Right cardiac atrium (tissue), 5 donors: ENCODE results near the gene LDB2. TPM values are rescaled to one million over a fixed set of nuclear protein-coding genes. Genes with fewer than 3 reads are reported as not detected.

Experiments
- ATAC-seq, 2 donors: fragments of 200-7000 bp; cut with Tn5 transposase; one replicate each; pipeline versions ENCODE4 v1.8.0 to v1.9.1; 2020; ENCODE audit warnings: moderate library complexity in 2 of 2, mild to moderate bottlenecking in 1 of 2
- DNase-seq, 3 donors: peaks; one replicate each; pipeline ENCODE4 v3.0.0-alpha.2; 2020
- H3K27ac ChIP-seq: one replicate; pipeline ENCODE4 v1.5.1; 2013; ENCODE audit warnings: mild to moderate bottlenecking, low read length, control low read depth, moderate library complexity
- H3K27me3 ChIP-seq: one replicate; pipeline ENCODE4 v1.6.1; 2013; ENCODE audit not compliant: control insufficient read depth, insufficient read depth
- H3K4me1 ChIP-seq: one replicate; pipeline ENCODE4 v1.6.1; 2013; ENCODE audit warnings: low read length; ENCODE audit not compliant: control insufficient read depth, insufficient read depth
- H3K4me3 ChIP-seq: one replicate; pipeline ENCODE4 v1.5.1; 2013; ENCODE audit warnings: low read length, control low read depth
- H3K9me3 ChIP-seq: one replicate; pipeline ENCODE4 v1.6.1; 2013; ENCODE audit warnings: low read length; ENCODE audit not compliant: control insufficient read depth
- WGBS: extraction: QIAGEN DNeasy Blood & Tissue Kit; methylation state at CpG from one replicate; pipeline ENCODE4 v1.1.7; 2013; 5-methylcytosine and 5-hydroxymethylcytosine counted together
- intact Hi-C, 4 donors: fragments of 100-400 bp; cut with DNase I; formaldehyde crosslinking; loops; one replicate each; pipeline versions ENCODE4 v1.11.0 to v1.14.0; 2022 to 2023
- polyA plus RNA-seq: library from polyadenylated mRNA; stranded (reverse); fragments of 200-250 nt; gene quantifications from one replicate; pipeline ENCODE4 v1.2.3, GENCODE V29; 2013
- total RNA-seq, 4 donors: library from RNA; stranded (reverse); fragmentation: NEBNext Ultra II Directional; extraction: Animal tissue kit (Norgen Biotek cat#: 25700); gene quantifications; one replicate each; pipeline ENCODE4 v1.2.1, GENCODE V29; 2021
- donor health status: healthy with polysubstance abuse.
- donor health status: DM: no; HTN: yes; CAD: no.
- donor health status: DM: no; HTN: no; CAD: no.
- donor health status: DM: no; HTN: yes; CAD: no; lungs with severe emphysema.
- donor health status: DM: yes; HTN: yes; CAD: no.

Gene LDB2
- total and polyA plus RNA-seq, 5 donors: 41.0 to 70.6 (median 46.8) TPM

DNA sequence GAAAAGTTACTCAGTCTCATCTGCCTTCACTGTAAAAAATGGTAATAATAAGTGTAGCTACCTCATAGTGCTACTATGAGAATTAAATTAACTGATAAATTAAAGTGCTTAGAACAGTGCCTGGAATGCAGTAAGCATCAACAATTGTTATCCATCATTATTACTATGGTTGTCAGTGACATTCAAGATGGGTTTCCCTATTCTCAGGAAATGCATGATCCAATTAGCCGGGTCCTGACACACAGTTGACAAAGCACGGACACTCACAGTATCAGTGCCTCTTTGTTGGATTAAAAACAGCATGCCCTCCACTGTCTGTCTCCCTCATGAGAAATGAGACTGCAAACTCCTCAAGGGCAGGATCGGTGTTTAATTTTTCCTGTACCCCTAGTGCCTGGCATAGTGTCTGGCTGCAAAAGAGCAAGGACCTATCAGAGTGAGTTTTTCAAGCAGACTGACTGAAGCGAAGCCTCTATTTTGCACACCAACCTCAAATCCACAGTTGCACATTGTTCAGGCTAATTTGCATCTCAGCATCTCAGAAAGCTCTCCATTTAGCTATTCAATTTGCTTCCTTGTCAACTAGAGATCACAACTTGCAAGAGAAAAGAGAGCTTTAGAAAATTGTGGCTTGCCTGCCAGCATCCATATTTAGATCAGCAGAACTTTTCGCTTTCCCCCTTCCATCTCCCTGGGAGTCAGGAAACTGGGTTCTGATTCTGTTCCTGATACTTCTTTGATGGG is 122.9 kb downstream of the LDB2 start:
- H3K27ac ChIP-seq: no peak overlapping the region
- H3K27me3 ChIP-seq: no peaks in the 10 kb centered on the region
- DNase-seq (no peak), ATAC-seq (no peak)
- intact Hi-C loops: no loop called here
- H3K9me3 ChIP-seq: no peaks in the 10 kb centered on the region
- H3K4me1 ChIP-seq: peaks cover 2% of the 10 kb centered on the region
- no peak overlapping the region for H3K4me3 ChIP-seq
- 81% methylated on average over 5 of the region's 5 CpGs for WGBS

DNA sequence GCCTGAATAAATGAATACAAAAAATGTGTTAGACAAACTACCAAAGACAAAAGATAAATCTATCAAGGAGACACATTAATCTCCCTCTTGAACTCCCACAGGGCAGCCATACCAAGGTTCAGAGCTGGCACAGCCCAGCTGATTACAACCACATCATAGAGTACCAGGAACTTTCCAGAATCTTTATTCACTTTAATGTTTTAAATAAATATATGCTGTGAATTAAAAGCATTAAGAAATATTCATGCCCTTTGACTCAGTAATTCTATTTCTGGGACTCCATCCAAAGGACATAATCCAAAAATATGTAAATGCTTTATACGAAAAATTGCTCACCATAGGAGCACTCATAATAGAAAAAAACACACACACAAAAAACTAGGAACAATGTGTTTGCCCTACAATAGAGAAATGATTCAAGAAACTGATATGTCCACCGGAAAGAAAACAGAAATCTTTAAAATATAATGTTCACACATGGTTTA is 126.0 kb downstream of the LDB2 start:
- Histone ChIP-seq H3K4me1 (peaks cover 3% of the 10 kb centered on the region), H3K27ac (no peak overlapping the region), H3K4me3 (no peak overlapping the region), H3K27me3 (no peaks in the 10 kb centered on the region), H3K9me3 (no peaks in the 10 kb centered on the region)
- ATAC-seq: no peak
- intact Hi-C loops: no loop called here
- no peak for DNase-seq
- 46% methylated on average over 2 of the region's 2 CpGs for WGBS

DNA sequence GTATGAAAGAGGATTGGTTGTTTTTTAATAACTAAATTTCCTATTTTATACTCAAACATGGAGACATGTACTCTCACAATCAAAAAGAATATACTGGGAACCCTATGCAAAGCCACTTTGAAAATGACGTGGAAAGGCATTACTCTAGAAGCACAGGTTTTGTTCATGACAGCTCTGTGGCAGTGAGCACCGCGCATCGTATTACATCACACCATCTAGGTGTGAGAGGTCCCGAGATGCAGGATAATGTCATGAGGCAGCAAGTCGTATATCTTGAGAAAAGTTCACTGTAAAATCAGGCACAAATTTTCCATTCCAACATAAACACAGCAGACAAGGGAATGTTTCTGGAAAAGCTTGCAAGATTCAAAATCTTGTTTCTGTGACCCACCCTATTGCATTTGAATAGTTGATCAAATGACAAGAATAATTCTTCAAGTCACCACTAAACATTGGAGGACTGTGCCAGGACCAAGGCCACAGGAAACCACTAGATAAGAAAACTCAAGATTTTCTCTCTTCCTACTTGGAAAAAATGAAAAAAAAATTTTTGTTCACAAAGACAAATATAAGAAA is 127.6 kb downstream of the LDB2 start:
- Histone ChIP-seq H3K9me3 (no peaks in the 10 kb centered on the region), H3K4me3 (no peak overlapping the region), H3K27me3 (no peaks in the 10 kb centered on the region), H3K27ac (no peak overlapping the region), H3K4me1 (peaks cover 3% of the 10 kb centered on the region)
- intact Hi-C loops: no loop called here
- DNase-seq (no peak), ATAC-seq (peak; percentile 31 to 55)
- 60% methylated on average over 6 of the region's 6 CpGs for WGBS

DNA sequence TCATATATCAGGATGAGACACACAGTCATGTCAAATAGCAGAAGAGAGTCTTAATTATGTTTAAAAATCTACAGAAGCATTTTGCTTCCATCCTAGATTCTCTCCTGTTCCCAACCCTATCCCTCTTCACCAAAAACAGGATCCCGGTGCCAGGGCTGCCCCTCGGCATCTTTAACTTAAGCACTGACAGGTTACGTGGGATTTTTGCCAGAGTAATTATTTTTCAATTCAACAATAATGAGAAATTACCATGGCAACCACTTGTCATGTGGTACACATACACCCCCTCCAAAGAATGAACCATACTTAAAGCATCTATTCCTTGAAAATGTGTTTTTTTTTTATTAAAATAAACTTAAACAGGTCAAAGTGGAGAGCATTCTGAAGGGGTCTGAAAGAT is 130.6 kb downstream of the LDB2 start:
- no peak for DNase-seq
- no peak for ATAC-seq
- WGBS: 91% methylated on average over 3 of the region's 3 CpGs
- Histone ChIP-seq H3K9me3 (no peaks in the 10 kb centered on the region), H3K4me3 (no peak overlapping the region), H3K27me3 (no peaks in the 10 kb centered on the region), H3K4me1 (peaks cover 3% of the 10 kb centered on the region), H3K27ac (no peak overlapping the region)
- intact Hi-C loops: loop anchor here in 1 of 4 donors (10.0 kb wide), 1 partner anchor 243 kb away; no protein-coding TSS in a partner anchor

DNA sequence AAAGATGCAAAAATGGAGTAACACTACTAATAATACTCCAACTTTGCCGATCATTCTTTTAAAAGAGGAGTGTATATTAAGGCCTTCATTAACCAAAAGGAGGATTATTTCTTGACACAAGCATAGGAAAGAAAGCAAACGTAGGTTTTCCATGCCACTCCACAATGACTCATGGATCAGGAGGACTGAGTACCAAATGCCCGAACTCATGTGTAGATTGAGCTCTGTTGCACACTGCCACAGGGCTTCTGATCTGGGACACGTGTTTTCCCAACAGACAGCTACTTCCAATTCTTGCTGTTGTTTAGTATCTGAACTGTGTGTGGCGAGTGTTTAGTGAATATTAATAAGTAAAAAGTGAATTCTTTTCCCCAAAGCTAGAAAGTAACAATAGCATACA is 131.2 kb downstream of the LDB2 start:
- WGBS: 89% methylated on average over 5 of the region's 5 CpGs
- Histone ChIP-seq H3K4me1 (peaks cover 3% of the 10 kb centered on the region), H3K27ac (no peak overlapping the region), H3K4me3 (no peak overlapping the region), H3K27me3 (no peaks in the 10 kb centered on the region), H3K9me3 (no peaks in the 10 kb centered on the region)
- intact Hi-C loops: loop anchor here in 1 of 4 donors (10.0 kb wide), 1 partner anchor 242 kb away; no protein-coding TSS in a partner anchor
- ATAC-seq (no peak), DNase-seq (no peak)

DNA sequence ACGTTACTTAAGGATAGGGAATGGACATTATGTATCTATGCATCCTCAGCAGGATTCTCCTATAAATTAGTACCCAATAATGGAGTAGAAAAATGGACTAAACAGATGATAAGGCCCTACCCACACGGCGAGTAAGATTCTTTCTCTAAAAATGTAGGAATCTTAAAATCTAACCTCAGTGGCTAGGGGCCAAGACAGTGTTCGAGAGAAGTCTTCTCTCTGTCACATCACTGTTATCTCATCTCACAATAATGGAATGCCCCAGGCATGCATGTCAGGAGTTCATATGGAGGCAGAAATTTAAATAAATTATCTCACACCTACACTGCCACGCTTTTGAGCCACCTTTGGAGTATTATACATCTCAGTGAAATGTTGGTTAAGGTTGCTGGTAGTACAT is 132.9 kb downstream of the LDB2 start:
- intact Hi-C loops: loop anchor here in 1 of 4 donors (10.0 kb wide), 1 partner anchor 241 kb away; no protein-coding TSS in a partner anchor

DNA sequence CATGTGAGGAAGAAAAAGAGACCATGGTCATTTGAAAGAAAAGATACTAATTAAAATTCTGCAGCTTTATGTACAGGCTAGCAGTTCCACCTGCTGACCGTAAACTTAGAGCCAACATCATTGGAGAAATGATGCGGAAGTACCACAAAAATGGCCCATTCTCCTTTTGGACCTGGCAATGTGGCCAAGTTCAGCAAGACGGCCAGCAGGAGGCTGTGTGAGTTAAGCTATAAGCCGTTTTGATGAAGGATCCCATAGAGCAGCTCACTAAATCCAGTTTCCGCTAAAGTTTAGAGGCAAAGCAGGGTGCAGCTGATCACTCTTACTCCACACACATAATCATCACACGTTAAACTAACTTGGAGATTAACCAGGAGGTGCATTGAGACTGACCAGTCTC is 133.8 kb downstream of the LDB2 start:
- H3K27ac ChIP-seq: no peak overlapping the region
- no peaks in the 10 kb centered on the region for H3K27me3 ChIP-seq
- peaks cover 1% of the 10 kb centered on the region for H3K4me1 ChIP-seq
- no peak for DNase-seq
- ATAC-seq: peak in 1 of 2 donors; percentile 16
- intact Hi-C loops: loop anchor here in 1 of 4 donors (10.0 kb wide), 1 partner anchor 240 kb away; no protein-coding TSS in a partner anchor
- H3K9me3 ChIP-seq: no peaks in the 10 kb centered on the region
- H3K4me3 ChIP-seq: no peak overlapping the region
- 79% methylated on average over 6 of the region's 6 CpGs for WGBS

More for the DNA sequence above, 132.9 kb downstream of the LDB2 start:
- Histone ChIP-seq H3K27me3 (no peaks in the 10 kb centered on the region), H3K4me1 (peaks cover 1% of the 10 kb centered on the region), H3K9me3 (no peaks in the 10 kb centered on the region), H3K4me3 (no peak overlapping the region), H3K27ac (no peak overlapping the region)
- ATAC-seq: no peak
- no peak for DNase-seq
- WGBS: 87% methylated on average over 5 of the region's 5 CpGs

DNA sequence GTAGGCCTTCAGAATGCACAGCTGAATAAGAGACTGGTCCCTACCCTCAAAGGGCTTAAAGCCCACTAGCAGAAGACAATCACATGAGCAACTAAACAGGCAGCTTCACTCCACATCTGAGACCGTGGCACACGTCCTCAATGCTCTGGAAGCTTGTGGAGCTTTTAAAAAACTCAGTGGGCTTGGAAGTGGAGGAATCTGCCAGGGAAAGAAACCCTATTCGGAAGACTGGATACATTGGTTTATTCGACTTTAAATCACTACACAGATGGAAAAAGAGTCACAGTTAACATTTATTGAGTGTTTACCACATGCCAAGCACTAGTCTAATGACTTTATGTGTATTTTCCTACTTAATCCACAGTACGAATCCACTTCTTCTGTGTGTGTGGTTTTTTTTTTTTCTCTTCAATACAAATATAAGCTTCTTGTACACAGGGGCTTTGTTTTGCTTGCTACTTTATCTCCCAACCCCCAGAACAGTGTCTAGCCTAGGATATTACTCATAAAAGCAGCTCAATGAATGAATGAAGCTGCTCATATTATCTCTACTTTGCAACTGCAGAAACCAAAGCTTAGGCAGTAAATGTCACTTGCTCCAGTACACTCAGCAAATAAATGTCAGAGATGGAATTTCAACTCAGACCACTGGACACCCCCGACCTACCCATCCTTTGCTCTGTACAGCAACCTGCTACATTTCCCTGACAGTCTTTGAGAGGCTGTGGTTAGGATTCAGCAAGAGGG is 137.7 kb downstream of the LDB2 start:
- ATAC-seq: peak in 1 of 2 donors; percentile 23
- intact Hi-C loops: loop anchor here in 1 of 4 donors (10.0 kb wide), 1 partner anchor 236 kb away; no protein-coding TSS in a partner anchor
- H3K9me3 ChIP-seq: no peaks in the 10 kb centered on the region

DNA sequence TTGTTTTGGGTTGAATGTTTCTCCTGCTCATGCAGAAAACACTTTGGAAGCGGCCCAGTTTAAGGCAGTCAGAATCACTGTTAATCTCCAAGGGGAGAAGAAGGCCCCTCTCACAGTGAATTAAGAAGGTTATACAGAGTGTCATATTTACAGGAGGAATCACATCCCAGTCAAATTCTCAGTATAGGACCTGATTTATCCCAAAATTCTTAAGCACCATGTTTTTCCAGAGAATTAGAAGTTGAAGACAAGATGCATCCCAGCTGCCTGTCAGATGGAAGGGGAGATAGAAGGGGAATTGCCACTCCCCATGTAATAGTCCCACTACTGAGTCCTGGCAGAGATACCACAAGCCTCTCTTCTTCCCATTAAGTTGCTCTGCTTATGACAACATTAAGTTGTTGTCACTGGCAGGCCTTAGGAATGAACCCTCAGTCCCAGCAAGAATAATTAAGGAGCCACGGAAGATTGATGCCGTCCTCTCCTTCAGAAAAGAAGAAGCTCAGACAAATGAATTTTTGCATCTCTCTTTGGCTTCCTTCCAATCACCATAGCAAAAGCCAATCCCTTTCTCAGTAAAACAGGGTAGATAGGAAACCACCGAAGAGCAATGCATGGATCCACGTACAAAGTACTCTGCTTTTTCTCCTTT is 138.4 kb downstream of the LDB2 start:
- ATAC-seq: peak; percentile 48 to 58
- H3K4me1 ChIP-seq: no peaks in the 10 kb centered on the region
- no peaks in the 10 kb centered on the region for H3K9me3 ChIP-seq
- intact Hi-C loops: loop anchor here in 1 of 4 donors (10.0 kb wide), 1 partner anchor 235 kb away; no protein-coding TSS in a partner anchor
- DNase-seq: no peak
- no peak overlapping the region for H3K4me3 ChIP-seq
- WGBS: 54% methylated on average over 5 of the region's 5 CpGs
- H3K27ac ChIP-seq: no peak overlapping the region
- no peaks in the 10 kb centered on the region for H3K27me3 ChIP-seq

More for the DNA sequence above, 137.7 kb downstream of the LDB2 start:
- no peaks in the 10 kb centered on the region for H3K27me3 ChIP-seq
- H3K27ac ChIP-seq: no peak overlapping the region
- H3K4me1 ChIP-seq: no peaks in the 10 kb centered on the region
- WGBS: 64% methylated on average over 6 of the region's 6 CpGs
- DNase-seq: no peak
- H3K4me3 ChIP-seq: no peak overlapping the region

DNA sequence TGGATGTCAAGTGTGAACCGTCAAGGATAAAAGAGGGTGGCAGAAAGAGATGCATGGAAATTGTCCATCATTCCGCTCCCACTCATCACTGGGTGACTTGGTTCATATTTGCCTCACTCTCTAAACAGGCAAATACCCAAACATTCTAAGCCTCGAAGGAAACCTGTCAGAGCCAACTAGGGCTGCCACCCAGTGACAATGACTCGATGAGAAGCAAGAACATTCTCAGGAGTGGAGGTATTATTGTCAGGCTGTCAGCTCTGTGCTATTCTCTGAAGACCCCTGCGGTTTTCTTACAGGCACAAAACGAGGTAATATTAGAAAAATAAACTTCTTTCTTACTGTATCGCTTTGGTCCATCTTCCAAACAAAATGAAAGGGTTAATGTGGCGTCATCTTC is 139.6 kb downstream of the LDB2 start:
- ATAC-seq: no peak

More for the DNA sequence above, 139.6 kb downstream of the LDB2 start:
- WGBS: 74% methylated on average over 8 of the region's 8 CpGs
- H3K9me3 ChIP-seq: no peaks in the 10 kb centered on the region
- H3K4me3 ChIP-seq: no peak overlapping the region
- no peak overlapping the region for H3K27ac ChIP-seq
- intact Hi-C loops: no loop called here
- peaks cover 2% of the 10 kb centered on the region for H3K4me1 ChIP-seq
- no peaks in the 10 kb centered on the region for H3K27me3 ChIP-seq
- DNase-seq: no peak
